GM23248 (cell line): ENCODE data around the gene H1-8.

ENCODE experiments used
- EZH2 ChIP-seq: fragments of 200-600 bp; sonication (generic); IDR thresholded peaks from 2 replicates; pipeline ENCODE4 v1.6.1; 2018; ENCODE audit warnings: antibody characterized with exemption, mild to moderate bottlenecking; ENCODE audit not compliant: insufficient read depth, poor library complexity, severe bottlenecking
- EZH2phosphoT487 ChIP-seq: fragments of 200-600 bp; sonication (generic); IDR thresholded peaks from 2 replicates; pipeline ENCODE4 v1.6.1; 2018; ENCODE audit warnings: antibody characterized with exemption, moderate library complexity, mild to moderate bottlenecking, low read depth; ENCODE audit not compliant: insufficient read depth

- TF ChIP-seq EZH2 = no peak
- TF ChIP-seq EZH2phosphoT487 = no peak
Observed at GRCh38 chr3:129505341-129505740, 37.6 kb upstream of the H1-8 start.
